Heart right ventricle (tissue), 16 donors: ENCODE results near the gene JAK1. TPM values are rescaled to one million over a fixed set of nuclear protein-coding genes. Genes with fewer than 3 reads are reported as not detected.

Experiments used
- ATAC-seq, 8 donors: fragments of 200-7000 bp; cut with Tn5 transposase; one replicate each; pipeline ENCODE4 v1.9.1; 2020; ENCODE audit warnings: mild to moderate bottlenecking in 8 of 8, moderate library complexity in 8 of 8, moderate number of reproducible peaks in 1 of 8
- DNase-seq, 2 donors: peaks; one replicate each; pipeline ENCODE4 v3.0.0-alpha.2; 2020
- H3K27ac ChIP-seq, 10 donors: fragments of 200-600 bp; sonication (generic) in 2 of 10; one replicate each; pipeline versions ENCODE4 v1.5.0 to v1.8.0; 2020 to 2022; ENCODE audit warnings: mild to moderate bottlenecking in 3 of 10
- H3K27me3 ChIP-seq, 7 donors: fragments of 200-600 bp; one replicate each; pipeline ENCODE4 v1.8.0; 2021 to 2022; ENCODE audit warnings: mild to moderate bottlenecking in 2 of 7
- H3K36me3 ChIP-seq, 9 donors: fragments of 200-600 bp; sonication (generic) in 1 of 9; one replicate each; pipeline versions ENCODE4 v1.5.0 to v1.8.0; 2020 to 2022; ENCODE audit warnings: mild to moderate bottlenecking in 2 of 9
- H3K4me1 ChIP-seq, 9 donors: fragments of 200-600 bp; sonication (generic) in 1 of 9; one replicate each; pipeline versions ENCODE4 v1.5.0 to v1.8.0; 2020 to 2022; ENCODE audit warnings: mild to moderate bottlenecking in 4 of 9
- H3K4me3 ChIP-seq, 10 donors: fragments of 200-600 bp; sonication (generic) in 2 of 10; one replicate each; pipeline versions ENCODE4 v1.5.0 to v1.8.0; 2020 to 2022; ENCODE audit warnings: mild to moderate bottlenecking in 7 of 10, moderate library complexity in 2 of 10
- H3K9me3 ChIP-seq, 11 donors: fragments of 200-600 bp in 10 of 11; sonication (generic) in 2 of 11; one replicate each; pipeline versions ENCODE4 v1.5.0 to v1.8.0; 2013 to 2022; ENCODE audit warnings: mild to moderate bottlenecking in 2 of 11, control low read depth in 1 of 11, moderate library complexity in 1 of 11
- CTCF ChIP-seq, 9 donors: fragments of 200-600 bp; sonication (generic) in 2 of 9; IDR thresholded peaks; one replicate each; pipeline versions ENCODE4 v1.5.0 to v1.8.0; 2021 to 2022; ENCODE audit warnings: antibody characterized with exemption in 9 of 9, mild to moderate bottlenecking in 5 of 9, moderate library complexity in 1 of 9
- WGBS, 2 donors: extraction: QIAGEN DNeasy Blood & Tissue Kit; methylation state at CpG; one replicate each; pipeline ENCODE4 v1.1.7; 2013; ENCODE audit warnings: inconsistent platforms in 1 of 2; 5-methylcytosine and 5-hydroxymethylcytosine counted together
- intact Hi-C, 10 donors: fragments of 100-400 bp; cut with DNase I; formaldehyde crosslinking; loops; one replicate each; pipeline versions ENCODE4 v1.11.1 to v1.14.2; 2022
- polyA plus RNA-seq, 2 donors: library from polyadenylated mRNA; stranded (reverse); fragments of 200-250 nt; gene quantifications; one replicate each; pipeline ENCODE4 v1.2.3, GENCODE V29; 2013
- total RNA-seq, 10 donors: library from RNA; stranded (reverse); fragmentation: NEBNext Ultra II Directional in 3 of 10; extraction: Animal tissue kit (Norgen Biotek cat#: 25700) in 3 of 10; gene quantifications; one replicate each; pipeline versions ENCODE4 v1.2.1 to v1.2.4, GENCODE V29; 2021 to 2023
- donor health status: Arrhythmogenic right ventricular cardiomyopathy.
- donor health status: ischemic (EF 13 %, LVEDD 7.1; RV severe dilation, severe dysfunction).
- donor health status: healthy with polysubstance abuse.
- donor health status: DM: no; HTN: yes; CAD: no.
- donor health status: DM: no; HTN: no; CAD: no.
- donor health status: ischemic (EF 25% LVEDD 6.9; RV normal size, moderate dysfunction).
- donor health status: ischemic (EF 25% LVEDD 5.7; RV mildly dilated, moderate dysfunction).
- donor health status: healthy.
- donor health status: DM: yes; HTN: yes; CAD: no.
- donor health status: Ischemic cardiomyopathy.
- donor health status: ischemic (EF 35%, LVEDD 5.7; RV mildly dilated, moderate dysfunction).
- donor health status: nonischemic (EF 11% LVEDD 7.7; RV severe dilation, severe dysfunction).
- donor health status: DM: yes; HTN: yes; CAD: no.
- donor health status: PGD.
- donor health status: ischemic (EF 29% LVEDD 5.4; RV normal size, mild dysfunction).
- donor health status: nonischemic (EF 23%, LVEDD 6.1; RV moderate dilation, normal function).

Gene JAK1
- total and polyA plus RNA-seq, 12 donors, result 20.1 to 122 (median 81.3) TPM

- TF ChIP-seq CTCF (IDR thresholded peaks at IDR 0.05), result no peak
- ATAC-seq (no peak), DNase-seq (no peak)
- H3K27ac ChIP-seq, result no peak overlapping the region
- peaks cover 0 to 51% (median 4%) of the 10 kb centered on the region in 9 donors for H3K36me3 ChIP-seq
- WGBS, 2 donors, result 58 to 67% methylated on average over 5 of the region's 5 CpGs
- intact Hi-C loops, result no loop called here
- no peak overlapping the region for H3K4me3 ChIP-seq
- H3K4me1 ChIP-seq, result peaks cover 0 to 9% (median 0%) of the 10 kb centered on the region in 9 donors
- no peaks in the 10 kb centered on the region for H3K9me3 ChIP-seq
- no peaks in the 10 kb centered on the region for H3K27me3 ChIP-seq
These were observed 16.8 kb upstream of the JAK1 start for GRCh38 chr1:64983110-64983509.

GRCh38 chr1:64981601-64982533 is 15.5 kb upstream of the JAK1 start:
- Histone ChIP-seq H3K36me3 (peaks cover 0 to 51% (median 4%) of the 10 kb centered on the region in 9 donors), H3K4me3 (no peak overlapping the region), H3K4me1 (peaks cover 0 to 2% (median 0%) of the 10 kb centered on the region in 9 donors), H3K27me3 (no peaks in the 10 kb centered on the region), H3K27ac (no peak overlapping the region), H3K9me3 (no peaks in the 10 kb centered on the region)
- DNase-seq, result no peak
- no peak for ATAC-seq
- no peak for TF ChIP-seq CTCF (IDR thresholded peaks at IDR 0.05)
- 80 to 95% methylated on average over 7 of the region's 7 CpGs for WGBS, 2 donors
- intact Hi-C loops, result no loop called here

GRCh38 chr1:64980745-64981600 is 14.6 kb upstream of the JAK1 start:
- Histone ChIP-seq H3K27ac (no peak overlapping the region), H3K36me3 (peaks cover 0 to 47% (median 4%) of the 10 kb centered on the region in 9 donors), H3K4me1 (peaks cover 0 to 8% (median 0%) of the 10 kb centered on the region in 9 donors), H3K27me3 (no peaks in the 10 kb centered on the region), H3K4me3 (no peak overlapping the region), H3K9me3 (no peaks in the 10 kb centered on the region)
- DNase-seq (no peak), ATAC-seq (no peak)
- TF ChIP-seq CTCF (IDR thresholded peaks at IDR 0.05), result no peak
- intact Hi-C loops, result no loop called here
- 94 to 95% methylated on average over 8 of the region's 8 CpGs for WGBS, 2 donors

- Histone ChIP-seq H3K36me3 (peaks cover 0 to 36% (median 0%) of the 10 kb centered on the region in 9 donors), H3K9me3 (no peaks in the 10 kb centered on the region), H3K4me1 (peaks cover 0 to 8% (median 0%) of the 10 kb centered on the region in 9 donors), H3K27me3 (no peaks in the 10 kb centered on the region), H3K27ac (no peak overlapping the region), H3K4me3 (no peak overlapping the region)
- DNase-seq, result no peak
- no peak for TF ChIP-seq CTCF (IDR thresholded peaks at IDR 0.05)
- intact Hi-C loops, result no loop called here
- no peak for ATAC-seq
These were observed 13.0 kb upstream of the JAK1 start for GRCh38 chr1:64979358-64979757.
